Measurements from ENCODE around the gene MIF4GD. TPM values are rescaled to one million over a fixed set of nuclear protein-coding genes. Genes with fewer than 3 reads are reported as not detected.

The MIF4GD gene
- total and polyA plus RNA-seq, 2 experiments from 2014 or later = 11.3 to 15.9 TPM

GRCh38 chr17:75301502-75302206, 30.6 kb upstream of the MIF4GD start:
- Histone ChIP-seq H3K27ac (ENCODE audit: low read depth) (no peak overlapping the region), H3K9me2 (ENCODE audit: insufficient read depth) (no peaks in the 10 kb centered on the region), H3K4me1 (ENCODE audit: insufficient read depth) (no peaks in the 10 kb centered on the region), H4K20me1 (replicated peaks; ENCODE audit: insufficient read depth) (no peaks in the 10 kb centered on the region), H3K27me3 (ENCODE audit: insufficient read depth) (no peaks in the 10 kb centered on the region), H3K4me2 (no peak overlapping the region), H2AFZ (no peak overlapping the region), H3K36me3 (ENCODE audit: insufficient read depth) (no peaks in the 10 kb centered on the region), H3F3A (replicated peaks; ENCODE audit: low read depth) (no peaks in the 10 kb centered on the region), H3K79me2 (replicated peaks; ENCODE audit: insufficient read depth) (no peaks in the 10 kb centered on the region), H3K4me3 (no peak overlapping the region)
- ATAC-seq = no peak
- no peaks in the 10 kb centered on the region for H3K9me3 Mint-ChIP-seq
- H3K27ac Mint-ChIP-seq = no peak overlapping the region
- H3K4me3 Mint-ChIP-seq = no peak overlapping the region
- no peaks in the 10 kb centered on the region for H3K36me3 Mint-ChIP-seq (ENCODE audit: low read depth)
- H3K4me1 Mint-ChIP-seq = no peaks in the 10 kb centered on the region
- no peaks in the 10 kb centered on the region for H3K27me3 Mint-ChIP-seq (ENCODE audit: insufficient read depth, low read depth, poor library complexity)
- DNase-seq (ENCODE audit: low spot score) = no peak
- TF ChIP-seq EZH2 (IDR thresholded peaks at IDR 0.05; ENCODE audit: low read depth, unreplicated experiment) (no peak), ZNF114 (CRISPR knock-in tag; IDR thresholded peaks at IDR 0.05) (no peak), POLR2AphosphoS5 (IDR thresholded peaks at IDR 0.05; ENCODE audit: low read depth) (no peak), STAT1 (IDR thresholded peaks at IDR 0.05; ENCODE audit: unreplicated experiment) (no peak), CREB1 (CRISPR knock-in tag; IDR thresholded peaks at IDR 0.05; ENCODE audit: low read depth) (no peak), ZNF331 (CRISPR knock-in tag; IDR thresholded peaks at IDR 0.05; ENCODE audit: low read depth) (no peak), JUNB (IDR thresholded peaks at IDR 0.05; ENCODE audit: unreplicated experiment) (no peak), EZH2phosphoT487 (IDR thresholded peaks at IDR 0.05; ENCODE audit: unreplicated experiment) (no peak), ZNF462 (CRISPR knock-in tag; IDR thresholded peaks at IDR 0.05) (no peak), NANOG (IDR thresholded peaks at IDR 0.05; ENCODE audit: borderline replicate concordance) (no peak)
- TF ChIP-seq, protein P1, sequence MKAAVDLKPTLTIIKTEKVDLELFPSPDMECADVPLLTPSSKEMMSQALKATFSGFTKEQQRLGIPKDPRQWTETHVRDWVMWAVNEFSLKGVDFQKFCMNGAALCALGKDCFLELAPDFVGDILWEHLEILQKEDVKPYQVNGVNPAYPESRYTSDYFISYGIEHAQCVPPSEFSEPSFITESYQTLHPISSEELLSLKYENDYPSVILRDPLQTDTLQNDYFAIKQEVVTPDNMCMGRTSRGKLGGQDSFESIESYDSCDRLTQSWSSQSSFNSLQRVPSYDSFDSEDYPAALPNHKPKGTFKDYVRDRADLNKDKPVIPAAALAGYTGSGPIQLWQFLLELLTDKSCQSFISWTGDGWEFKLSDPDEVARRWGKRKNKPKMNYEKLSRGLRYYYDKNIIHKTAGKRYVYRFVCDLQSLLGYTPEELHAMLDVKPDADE (IDR thresholded peaks at IDR 0.05) = no peak
- TF ChIP-seq, protein P2, sequence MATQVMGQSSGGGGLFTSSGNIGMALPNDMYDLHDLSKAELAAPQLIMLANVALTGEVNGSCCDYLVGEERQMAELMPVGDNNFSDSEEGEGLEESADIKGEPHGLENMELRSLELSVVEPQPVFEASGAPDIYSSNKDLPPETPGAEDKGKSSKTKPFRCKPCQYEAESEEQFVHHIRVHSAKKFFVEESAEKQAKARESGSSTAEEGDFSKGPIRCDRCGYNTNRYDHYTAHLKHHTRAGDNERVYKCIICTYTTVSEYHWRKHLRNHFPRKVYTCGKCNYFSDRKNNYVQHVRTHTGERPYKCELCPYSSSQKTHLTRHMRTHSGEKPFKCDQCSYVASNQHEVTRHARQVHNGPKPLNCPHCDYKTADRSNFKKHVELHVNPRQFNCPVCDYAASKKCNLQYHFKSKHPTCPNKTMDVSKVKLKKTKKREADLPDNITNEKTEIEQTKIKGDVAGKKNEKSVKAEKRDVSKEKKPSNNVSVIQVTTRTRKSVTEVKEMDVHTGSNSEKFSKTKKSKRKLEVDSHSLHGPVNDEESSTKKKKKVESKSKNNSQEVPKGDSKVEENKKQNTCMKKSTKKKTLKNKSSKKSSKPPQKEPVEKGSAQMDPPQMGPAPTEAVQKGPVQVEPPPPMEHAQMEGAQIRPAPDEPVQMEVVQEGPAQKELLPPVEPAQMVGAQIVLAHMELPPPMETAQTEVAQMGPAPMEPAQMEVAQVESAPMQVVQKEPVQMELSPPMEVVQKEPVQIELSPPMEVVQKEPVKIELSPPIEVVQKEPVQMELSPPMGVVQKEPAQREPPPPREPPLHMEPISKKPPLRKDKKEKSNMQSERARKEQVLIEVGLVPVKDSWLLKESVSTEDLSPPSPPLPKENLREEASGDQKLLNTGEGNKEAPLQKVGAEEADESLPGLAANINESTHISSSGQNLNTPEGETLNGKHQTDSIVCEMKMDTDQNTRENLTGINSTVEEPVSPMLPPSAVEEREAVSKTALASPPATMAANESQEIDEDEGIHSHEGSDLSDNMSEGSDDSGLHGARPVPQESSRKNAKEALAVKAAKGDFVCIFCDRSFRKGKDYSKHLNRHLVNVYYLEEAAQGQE (IDR thresholded peaks at IDR 0.05; ENCODE audit: unreplicated experiment) = no peak
- TF ChIP-seq, protein P3, sequence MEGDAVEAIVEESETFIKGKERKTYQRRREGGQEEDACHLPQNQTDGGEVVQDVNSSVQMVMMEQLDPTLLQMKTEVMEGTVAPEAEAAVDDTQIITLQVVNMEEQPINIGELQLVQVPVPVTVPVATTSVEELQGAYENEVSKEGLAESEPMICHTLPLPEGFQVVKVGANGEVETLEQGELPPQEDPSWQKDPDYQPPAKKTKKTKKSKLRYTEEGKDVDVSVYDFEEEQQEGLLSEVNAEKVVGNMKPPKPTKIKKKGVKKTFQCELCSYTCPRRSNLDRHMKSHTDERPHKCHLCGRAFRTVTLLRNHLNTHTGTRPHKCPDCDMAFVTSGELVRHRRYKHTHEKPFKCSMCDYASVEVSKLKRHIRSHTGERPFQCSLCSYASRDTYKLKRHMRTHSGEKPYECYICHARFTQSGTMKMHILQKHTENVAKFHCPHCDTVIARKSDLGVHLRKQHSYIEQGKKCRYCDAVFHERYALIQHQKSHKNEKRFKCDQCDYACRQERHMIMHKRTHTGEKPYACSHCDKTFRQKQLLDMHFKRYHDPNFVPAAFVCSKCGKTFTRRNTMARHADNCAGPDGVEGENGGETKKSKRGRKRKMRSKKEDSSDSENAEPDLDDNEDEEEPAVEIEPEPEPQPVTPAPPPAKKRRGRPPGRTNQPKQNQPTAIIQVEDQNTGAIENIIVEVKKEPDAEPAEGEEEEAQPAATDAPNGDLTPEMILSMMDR (conservative IDR thresholded peaks at IDR 0.05; ENCODE audit: low read depth in 2 of 2) = no peak
